ENCODE data around the gene ITGA11.

DNA sequence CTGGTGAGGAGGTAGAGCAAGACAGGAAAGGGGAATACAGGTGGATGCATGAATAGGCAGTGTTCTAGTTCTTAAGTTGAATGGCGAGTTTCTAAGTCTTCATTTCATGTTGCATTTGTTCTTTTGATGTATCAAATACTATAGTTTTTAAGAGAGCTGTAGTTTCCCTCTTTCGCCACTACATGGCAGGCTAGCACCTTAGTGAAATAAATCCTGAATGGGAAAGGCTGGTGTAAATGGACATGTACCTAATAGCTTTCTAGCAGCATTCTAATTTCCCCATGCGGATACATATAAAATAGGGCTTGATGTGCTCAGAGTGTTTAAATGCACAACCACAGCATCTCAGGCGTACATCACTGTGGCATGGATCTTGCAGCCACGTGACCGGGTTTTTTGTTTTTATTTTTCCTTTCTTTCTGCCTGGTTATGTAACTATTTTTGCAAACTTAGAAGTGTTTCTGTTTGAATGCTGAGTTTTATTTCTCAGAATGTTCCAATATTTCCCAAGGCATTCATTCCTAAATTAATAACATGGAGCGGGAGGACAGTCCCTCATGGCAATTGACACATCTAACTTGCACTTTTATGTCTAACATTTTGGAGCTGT lies 178.9 kb downstream of the ITGA11 start:
- TF ChIP-seq, protein P1, sequence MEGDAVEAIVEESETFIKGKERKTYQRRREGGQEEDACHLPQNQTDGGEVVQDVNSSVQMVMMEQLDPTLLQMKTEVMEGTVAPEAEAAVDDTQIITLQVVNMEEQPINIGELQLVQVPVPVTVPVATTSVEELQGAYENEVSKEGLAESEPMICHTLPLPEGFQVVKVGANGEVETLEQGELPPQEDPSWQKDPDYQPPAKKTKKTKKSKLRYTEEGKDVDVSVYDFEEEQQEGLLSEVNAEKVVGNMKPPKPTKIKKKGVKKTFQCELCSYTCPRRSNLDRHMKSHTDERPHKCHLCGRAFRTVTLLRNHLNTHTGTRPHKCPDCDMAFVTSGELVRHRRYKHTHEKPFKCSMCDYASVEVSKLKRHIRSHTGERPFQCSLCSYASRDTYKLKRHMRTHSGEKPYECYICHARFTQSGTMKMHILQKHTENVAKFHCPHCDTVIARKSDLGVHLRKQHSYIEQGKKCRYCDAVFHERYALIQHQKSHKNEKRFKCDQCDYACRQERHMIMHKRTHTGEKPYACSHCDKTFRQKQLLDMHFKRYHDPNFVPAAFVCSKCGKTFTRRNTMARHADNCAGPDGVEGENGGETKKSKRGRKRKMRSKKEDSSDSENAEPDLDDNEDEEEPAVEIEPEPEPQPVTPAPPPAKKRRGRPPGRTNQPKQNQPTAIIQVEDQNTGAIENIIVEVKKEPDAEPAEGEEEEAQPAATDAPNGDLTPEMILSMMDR (IDR thresholded peaks at IDR 0.05), result peak; percentile 93
- no peak for TF ChIP-seq ZFX (IDR thresholded peaks at IDR 0.05; ENCODE audit: borderline replicate concordance)
